Ramos (cell line): ENCODE results near the gene TJP3.

Experiments used
- in situ Hi-C: fragments of 300-500 bp; cut with MboI; formaldehyde crosslinking; loops from one replicate; pipeline ENCODE4 v1.14.3; 2022; ENCODE audit warnings: low sequenced_read_pairs; ENCODE audit not compliant: unreplicated experiment

The TJP3 gene

GRCh38 chr19:3798137-3798536, 90.0 kb downstream of the TJP3 start:
- in situ Hi-C loops: no loop called here
